CD14-positive monocyte (primary cell): ENCODE data around the gene RPUSD4. TPM values are rescaled to one million over a fixed set of nuclear protein-coding genes. Genes with fewer than 3 reads are reported as not detected.
A peak's percentile ranks its signal among the peaks of the same experiment; 100 is the strongest.

Experiments
- DNase-seq, 3 donors: peaks; one replicate each; pipeline ENCODE4 v3.0.0-alpha.2; 2011 to 2022
- H2AFZ ChIP-seq: 2 replicates; pipeline ENCODE4 v1.6.0; 2012; ENCODE audit warnings: mild to moderate bottlenecking, low read depth, low read length, inconsistent platforms; ENCODE audit not compliant: insufficient read depth, poor library complexity, severe bottlenecking
- H3K27ac ChIP-seq, 2 donors: 1 replicate in 1 of 2; 2 replicates in 1 of 2; pipeline ENCODE4 v1.5.1; 2012 to 2013; ENCODE audit warnings: low read length in 2 of 2, control low read depth in 1 of 2, inconsistent platforms in 1 of 2, low read depth in 1 of 2, mild to moderate bottlenecking in 1 of 2
- H3K27me3 ChIP-seq, 2 donors: one replicate each; pipeline versions ENCODE4 v1.6.0 to v1.6.1; 2011 to 2013; ENCODE audit warnings: low read length in 2 of 2; ENCODE audit not compliant: control insufficient read depth in 2 of 2, insufficient read depth in 2 of 2
- H3K36me3 ChIP-seq, 2 donors: replicated peaks in 1 of 2; 1 replicate in 1 of 2; 2 replicates in 1 of 2; pipeline versions ENCODE4 v1.5.1 to v1.6.1; 2012 to 2013; ENCODE audit warnings: low read length in 2 of 2, control low read depth in 1 of 2, inconsistent platforms in 1 of 2, mild to moderate bottlenecking in 1 of 2; ENCODE audit not compliant: insufficient read depth in 2 of 2, control insufficient read depth in 1 of 2
- H3K4me1 ChIP-seq, 2 donors: 1 replicate in 1 of 2; 2 replicates in 1 of 2; pipeline versions ENCODE4 v1.5.1 to v1.6.1; 2012 to 2013; ENCODE audit warnings: low read length in 2 of 2, control low read depth in 1 of 2, inconsistent platforms in 1 of 2, mild to moderate bottlenecking in 1 of 2, moderate library complexity in 1 of 2; ENCODE audit not compliant: insufficient read depth in 2 of 2, control insufficient read depth in 1 of 2
- H3K4me2 ChIP-seq: replicated peaks from 2 replicates; pipeline ENCODE3; 2012; ENCODE audit warnings: low read length, moderate library complexity, mild to moderate bottlenecking; ENCODE audit not compliant: poor library complexity, severe bottlenecking; ENCODE audit errors: extremely low read depth
- H3K4me3 ChIP-seq, 3 experiments: fragments of 200-600 bp in 1 of 3; sonication (generic) in 1 of 3; replicated peaks in 1 of 3; 1 replicate in 2 of 3; 2 replicates in 1 of 3; pipeline ENCODE4 v1.5.1; 2011 to 2013; ENCODE audit warnings: low read length in 3 of 3, mild to moderate bottlenecking in 3 of 3, control low read depth in 2 of 3, low read depth in 2 of 3, inconsistent platforms in 1 of 3, moderate library complexity in 1 of 3
- H3K79me2 ChIP-seq: 2 replicates; pipeline ENCODE4 v1.6.0; 2012; ENCODE audit warnings: mild to moderate bottlenecking, control low read depth, inconsistent platforms, low read length, moderate library complexity; ENCODE audit not compliant: insufficient read depth
- H3K9ac ChIP-seq: 2 replicates; pipeline ENCODE4 v1.6.0; 2017; ENCODE audit warnings: low read length, mild to moderate bottlenecking; ENCODE audit not compliant: insufficient read depth, poor library complexity, severe bottlenecking
- H3K9me3 ChIP-seq, 2 donors: replicated peaks in 1 of 2; 1 replicate in 1 of 2; 2 replicates in 1 of 2; pipeline versions ENCODE4 v1.5.1 to v1.6.1; 2012 to 2013; ENCODE audit warnings: low read length in 2 of 2, control low read depth in 1 of 2; ENCODE audit not compliant: control insufficient read depth in 1 of 2, insufficient read depth in 1 of 2
- H4K20me1 ChIP-seq: 2 replicates; pipeline ENCODE4 v1.6.0; 2012; ENCODE audit warnings: mild to moderate bottlenecking, low read length, control low read depth, moderate library complexity; ENCODE audit not compliant: insufficient read depth
- H3K27ac Mint-ChIP-seq, 7 donors: one replicate each; pipeline ENCODE4 v1.8.0; 2020; ENCODE audit warnings: mild to moderate bottlenecking in 7 of 7, mixed read lengths in 7 of 7, moderate library complexity in 6 of 7, inconsistent platforms in 2 of 7
- H3K27me3 Mint-ChIP-seq, 3 donors: one replicate each; pipeline ENCODE4 v1.8.0; 2021 to 2022; ENCODE audit warnings: low read depth in 3 of 3, mild to moderate bottlenecking in 3 of 3, mixed read lengths in 3 of 3, moderate library complexity in 3 of 3, inconsistent platforms in 1 of 3
- H3K36me3 Mint-ChIP-seq, 2 donors: one replicate each; pipeline ENCODE4 v1.8.0; 2020; ENCODE audit warnings: mixed read lengths in 2 of 2, inconsistent platforms in 1 of 2, mild to moderate bottlenecking in 1 of 2
- H3K4me1 Mint-ChIP-seq: one replicate; pipeline ENCODE4 v1.8.0; 2020; ENCODE audit warnings: mild to moderate bottlenecking, mixed read lengths
- H3K4me3 Mint-ChIP-seq, 2 donors: one replicate each; pipeline ENCODE4 v1.8.0; 2020; ENCODE audit warnings: mild to moderate bottlenecking in 2 of 2, mixed read lengths in 2 of 2, moderate library complexity in 1 of 2
- H3K9me3 Mint-ChIP-seq, 7 donors: one replicate each; pipeline ENCODE4 v1.8.0; 2020 to 2022; ENCODE audit warnings: mixed read lengths in 7 of 7, mild to moderate bottlenecking in 6 of 7, moderate library complexity in 6 of 7, inconsistent platforms in 2 of 7
- CTCF ChIP-seq: fragments of 200-600 bp; IDR thresholded peaks from one replicate; pipeline ENCODE4 v1.8.0; 2022; ENCODE audit warnings: antibody characterized with exemption, mild to moderate bottlenecking
- WGBS: methylation state at CpG from one replicate; pipeline ENCODE4 v1.1.5; 2013; ENCODE audit warnings: missing lambda C conversion rate; ENCODE audit not compliant: insufficient coverage; 5-methylcytosine and 5-hydroxymethylcytosine counted together
- intact Hi-C, 2 donors: fragments of 100-400 bp; cut with micrococcal nuclease; formaldehyde crosslinking; loops; one replicate each; pipeline versions ENCODE4 v1.15.0 to v1.15.1; 2023
- polyA plus RNA-seq, 3 donors: library from polyadenylated mRNA; depleted of rRNA in 1 of 3; unstranded in 2 of 3; stranded (reverse) in 1 of 3; fragments of 300-500 nt in 2 of 3; fragments of >200 nt in 1 of 3; fragmentation: Illumina TruSeq in 2 of 3; gene quantifications; 1 replicate in 2 of 3; 2 replicates in 1 of 3; pipeline ENCODE4 v1.2.3, GENCODE V29; 2012 to 2021

RPUSD4 gene
- polyA plus RNA-seq, 3 donors, result 9.0 to 15.5 (median 10.3) TPM

- H3K79me2 ChIP-seq, result peaks cover 83% of the 10 kb centered on the region
- peaks cover 63 to 64% of the 10 kb centered on the region in 2 donors for H3K4me1 ChIP-seq
- H3K9ac ChIP-seq, result no peak overlapping the region
- peaks cover 37% of the 10 kb centered on the region for H4K20me1 ChIP-seq
- Mint-ChIP-seq H3K4me3 (peak overlapping the region; percentile 3 to 57), H3K27me3 (peaks cover 0 to 5% (median 0%) of the 10 kb centered on the region in 3 donors), H3K4me1 (peaks cover 79% of the 10 kb centered on the region), H3K36me3 (peaks cover 0 to 5% of the 10 kb centered on the region in 2 donors), H3K27ac (peak overlapping the region; percentile 40 to 82 (median 70)), H3K9me3 (no peaks in the 10 kb centered on the region)
- no peaks in the 10 kb centered on the region for H3K9me3 ChIP-seq
- TF ChIP-seq CTCF, result no peak
- peak overlapping the region in 1 of 2 donors; percentile 66 for H3K27ac ChIP-seq
- H2AFZ ChIP-seq, result peak overlapping the region; percentile 45
- intact Hi-C loops, result loop anchor here (5.0 to 10.0 kb wide), 2 partner anchors 52 to 620 kb away; partner anchors contain the start of genes FOXRED1 (in 1 of the 2), SRPRA (in 1 of the 2) and STT3A (in 1 of the 2)
- WGBS, result 50% methylated on average over 2 of the region's 6 CpGs
- H3K4me2 ChIP-seq, result peak overlapping the region; percentile 61
- H3K36me3 ChIP-seq, result peaks cover 0 to under 1% of the 10 kb centered on the region in 2 donors
- peak overlapping the region in 1 of 3 experiments; percentile 45 for H3K4me3 ChIP-seq
- H3K27me3 ChIP-seq, result no peaks in the 10 kb centered on the region
- no peak for DNase-seq
Observed at GRCh38 chr11:126214841-126215240, 3.4 kb upstream of the RPUSD4 start.

GRCh38 chr11:126214441-126214840, 3.0 kb upstream of the RPUSD4 start:
- intact Hi-C loops, result loop anchor here (5.0 to 10.0 kb wide), 2 partner anchors 53 to 620 kb away; partner anchors contain the start of genes FOXRED1 (in 1 of the 2), SRPRA (in 1 of the 2) and STT3A (in 1 of the 2)
- no CpG with 5 or more reads among the region's 2 CpGs for whole genome bisulfite sequencing
- Mint-ChIP-seq H3K4me3 (peak overlapping the region; percentile 31 to 57), H3K27ac (peak overlapping the region; percentile 40 to 88 (median 72)), H3K9me3 (no peaks in the 10 kb centered on the region), H3K36me3 (peaks cover 2 to 8% of the 10 kb centered on the region in 2 donors), H3K4me1 (peaks cover 75% of the 10 kb centered on the region), H3K27me3 (peaks cover 0 to 5% (median 0%) of the 10 kb centered on the region in 3 donors)
- Histone ChIP-seq H3K27ac (peak overlapping the region in 1 of 2 donors; percentile 66), H3K9ac (no peak overlapping the region), H2AFZ (peak overlapping the region; percentile 45), H3K9me3 (no peaks in the 10 kb centered on the region), H3K79me2 (peaks cover 83% of the 10 kb centered on the region), H3K4me1 (peaks cover 61 to 63% of the 10 kb centered on the region in 2 donors), H3K27me3 (no peaks in the 10 kb centered on the region), H3K36me3 (peaks cover 2 to 5% of the 10 kb centered on the region in 2 donors), H3K4me2 (peak overlapping the region; percentile 61), H4K20me1 (peaks cover 34% of the 10 kb centered on the region), H3K4me3 (peak overlapping the region in 1 of 3 experiments; percentile 45)
- peak; percentile 7 to 37 (median 34) for DNase-seq
- TF ChIP-seq CTCF, result no peak
